ENCODE results near the gene TEAD2.

The TEAD2 gene

DNA sequence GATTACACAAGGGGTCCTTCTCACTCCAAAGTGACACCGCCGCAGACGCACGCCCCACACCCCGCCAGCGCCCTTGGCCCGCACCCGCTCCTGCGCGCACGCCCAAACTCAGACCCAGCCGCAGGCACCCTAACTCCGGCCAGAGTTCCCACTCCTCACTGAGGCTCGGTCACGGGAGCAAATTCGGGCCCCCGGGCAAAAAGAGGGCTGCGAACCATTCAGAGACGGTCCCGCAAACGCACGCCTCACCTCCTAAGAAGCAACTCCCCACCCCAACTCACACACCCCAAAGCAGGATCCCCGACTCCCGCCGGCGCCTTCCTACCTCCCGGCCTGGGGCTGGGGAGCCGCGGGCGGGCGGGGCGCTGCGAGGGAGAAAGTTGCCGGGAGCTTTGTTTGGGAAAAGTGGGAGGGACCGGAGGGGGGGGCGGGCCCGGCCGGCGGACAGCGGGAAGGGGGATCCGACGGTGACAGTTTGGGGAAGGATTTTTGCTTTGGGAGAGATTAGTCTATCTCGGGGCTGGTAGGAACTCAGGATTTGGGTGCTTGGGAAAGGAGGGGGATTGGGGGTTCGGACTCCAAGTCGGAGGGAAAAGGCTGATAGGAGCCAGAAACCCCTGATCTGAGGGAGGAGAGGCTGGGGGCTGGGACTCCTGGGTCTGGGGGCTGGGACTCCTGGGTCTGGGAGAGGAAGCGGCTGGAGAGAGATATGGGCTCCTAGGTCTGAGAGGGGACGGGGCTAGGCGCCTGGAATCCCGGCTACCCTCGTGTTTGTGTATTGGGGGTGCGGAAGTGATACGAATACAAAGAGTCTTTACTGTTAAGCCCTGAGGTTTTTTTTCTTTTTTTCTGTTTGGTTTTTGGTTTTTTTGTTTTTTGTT is at the start of gene TEAD2:
Gene TEAD2, minus strand, starts transcription at position 369 of the 881 bp plus-strand sequence. CDS start 2,341 bp downstream, outside the sequence.
- peak; percentile 73 for DNase-seq (ENCODE audit: low spot score)

- DNase-seq (ENCODE audit: low spot score): no peak
Observed at GRCh38 chr19:49411681-49412326, 49.6 kb upstream of the TEAD2 start.

- DNase-seq (ENCODE audit: low spot score): no peak
Observed at GRCh38 chr19:49409441-49410029, 47.3 kb upstream of the TEAD2 start.

- DNase-seq (ENCODE audit: low spot score): no peak
Observed at GRCh38 chr19:49408816-49409440, 46.7 kb upstream of the TEAD2 start.

GRCh38 chr19:49407482-49408015 is 45.3 kb upstream of the TEAD2 start:
- DNase-seq (ENCODE audit: low spot score): no peak

DNA sequence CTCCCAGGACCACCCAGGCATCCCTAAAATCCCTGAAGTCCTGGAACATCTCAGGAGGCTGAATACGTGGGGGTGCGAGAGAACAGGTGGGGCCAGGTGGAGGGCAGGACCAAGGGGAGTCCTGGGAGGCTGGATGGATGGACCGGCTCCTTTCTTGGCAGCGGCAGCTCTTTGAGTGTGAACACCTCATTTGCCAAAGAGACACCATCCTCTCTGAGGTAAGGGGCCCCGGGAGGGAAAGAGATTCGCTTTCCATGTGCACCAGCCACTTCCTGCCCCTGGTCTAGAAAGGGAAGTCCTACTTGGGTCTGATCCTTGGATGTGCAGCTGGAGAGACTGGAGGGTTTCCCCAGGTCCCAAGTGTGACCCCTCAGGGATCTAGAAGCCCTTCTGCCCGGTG is 44.9 kb upstream of the TEAD2 start:
- no peak for DNase-seq (ENCODE audit: low spot score)

- no peak for DNase-seq (ENCODE audit: low spot score)
Observed at GRCh38 chr19:49403404-49404187, 41.4 kb upstream of the TEAD2 start.

- DNase-seq (ENCODE audit: low spot score): no peak
Observed at GRCh38 chr19:49400029-49400428, 37.8 kb upstream of the TEAD2 start.

- no peak for DNase-seq (ENCODE audit: low spot score)
Observed at GRCh38 chr19:49398931-49399330, 36.7 kb upstream of the TEAD2 start.

GRCh38 chr19:49398001-49398615 is 35.9 kb upstream of the TEAD2 start:
- DNase-seq (ENCODE audit: low spot score): no peak

DNA sequence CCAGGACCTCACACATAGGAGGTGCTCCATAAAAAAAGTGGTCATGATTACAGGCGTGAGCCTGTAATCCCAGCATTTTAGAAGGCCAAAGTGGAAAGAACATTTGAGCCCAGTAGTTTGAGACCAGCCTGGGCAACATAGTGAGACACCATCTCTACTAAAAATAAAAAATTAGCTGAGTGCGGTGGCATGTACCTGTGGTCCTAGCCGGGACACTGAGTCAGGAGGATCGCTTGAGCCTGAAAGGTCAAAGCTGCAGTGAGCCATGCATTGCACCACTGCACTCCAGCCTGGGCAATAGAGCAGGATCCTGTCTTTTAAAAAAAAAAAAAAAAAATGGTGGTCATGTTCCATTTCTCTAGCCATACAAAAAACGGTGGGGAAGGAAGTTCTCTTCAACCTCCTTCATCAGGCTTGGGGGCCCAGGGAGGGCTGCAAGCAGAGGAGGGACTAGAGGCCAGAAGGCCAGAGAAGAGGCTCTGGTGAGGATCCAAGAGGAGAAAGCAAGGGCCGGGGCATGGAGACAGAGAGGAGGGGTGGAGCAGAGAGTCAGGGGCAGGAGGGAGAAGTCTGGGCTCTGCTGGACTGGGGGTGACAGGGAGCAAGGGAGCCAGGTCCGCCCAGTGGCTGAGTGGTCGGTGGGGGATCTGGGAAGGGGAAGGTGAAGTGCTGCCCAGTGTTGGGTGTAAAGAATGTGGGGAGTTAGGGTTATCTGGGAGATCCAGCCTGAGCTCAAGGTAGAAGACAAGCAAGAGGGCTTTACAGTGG is 34.7 kb upstream of the TEAD2 start:
- DNase-seq (ENCODE audit: low spot score): no peak

DNA sequence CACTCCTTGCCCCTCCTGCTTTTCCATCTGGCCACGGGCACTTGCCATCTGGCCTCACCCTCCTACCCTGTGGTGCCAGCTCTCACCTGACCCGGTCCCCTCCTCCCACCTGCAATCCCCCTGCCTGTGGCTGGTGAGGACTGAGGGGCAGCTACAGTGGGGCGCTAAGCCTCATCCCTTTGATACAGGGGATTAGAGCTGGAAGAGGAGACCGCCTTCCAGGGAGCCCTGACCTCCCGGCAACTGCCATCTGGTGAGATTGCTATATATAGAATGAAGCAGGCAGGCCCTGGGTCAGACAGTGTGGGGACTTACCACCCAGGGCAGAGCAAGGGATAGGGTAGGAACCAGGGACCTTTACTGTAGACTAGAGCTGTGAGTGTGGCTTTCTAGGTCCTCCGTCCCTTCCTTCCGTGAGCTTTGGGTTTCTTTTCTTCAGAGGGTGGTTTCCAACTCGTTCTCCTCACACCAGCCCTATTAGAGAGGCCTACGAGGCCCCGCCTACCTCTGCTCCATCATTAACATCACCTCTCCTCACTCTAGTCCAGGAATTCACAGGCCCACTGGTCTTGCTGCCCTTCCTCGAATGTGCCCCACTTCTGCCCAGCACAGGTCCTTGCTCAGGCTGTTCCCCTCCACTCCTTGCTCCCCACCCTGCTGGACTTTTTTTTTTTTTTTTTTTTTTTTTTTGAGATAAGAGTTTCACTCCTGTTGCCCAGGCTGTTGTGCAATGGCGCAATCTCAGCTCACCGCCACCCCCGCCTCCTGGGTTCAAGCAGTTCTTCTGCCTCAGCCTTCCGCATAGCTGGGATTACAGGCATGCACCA is 33.6 kb upstream of the TEAD2 start:
- peak; percentile 75 for DNase-seq (ENCODE audit: low spot score)

GRCh38 chr19:49393881-49394280 is 31.7 kb upstream of the TEAD2 start:
- peak; percentile 18 for DNase-seq (ENCODE audit: low spot score)

DNA sequence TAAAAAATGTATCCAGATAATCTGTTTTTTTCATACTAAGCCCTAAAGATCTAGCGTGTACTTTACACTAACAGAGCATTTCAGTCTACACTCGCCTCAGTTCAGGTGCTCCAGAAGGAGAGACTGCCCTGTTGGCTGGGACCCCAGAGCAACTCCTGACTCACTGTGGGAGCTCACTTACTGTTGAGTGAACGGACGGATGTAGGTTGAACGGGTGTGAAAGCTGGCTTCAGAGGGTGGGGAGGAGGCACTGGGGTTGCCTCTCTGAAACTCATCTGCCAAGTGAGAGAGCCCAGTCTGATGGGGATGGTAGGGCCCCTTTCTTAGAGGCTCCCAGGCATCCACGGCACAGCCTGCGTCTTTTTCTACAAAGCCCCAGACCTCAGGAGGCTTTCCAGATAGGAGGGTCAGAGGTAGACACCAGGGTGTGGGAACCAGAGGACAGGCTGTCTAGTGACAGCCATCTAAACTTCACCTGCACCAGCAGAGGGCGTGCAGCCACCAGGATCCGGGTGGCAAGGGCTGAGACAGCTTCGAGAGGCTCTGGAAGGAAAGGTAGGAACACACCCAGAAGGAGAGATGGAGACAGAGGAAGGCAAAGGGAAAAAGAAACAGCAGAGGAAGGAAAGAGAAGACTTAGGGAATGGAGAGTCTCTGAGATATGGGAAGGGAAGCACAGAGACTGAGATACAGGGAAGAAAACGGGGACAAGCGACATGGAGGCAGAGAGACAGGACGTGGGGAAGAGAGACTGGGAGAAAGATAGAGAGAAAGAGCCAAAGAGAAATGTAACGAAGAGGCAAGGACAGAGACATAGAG is 29.6 kb upstream of the TEAD2 start:
- DNase-seq (ENCODE audit: low spot score): peak; percentile 89

DNA sequence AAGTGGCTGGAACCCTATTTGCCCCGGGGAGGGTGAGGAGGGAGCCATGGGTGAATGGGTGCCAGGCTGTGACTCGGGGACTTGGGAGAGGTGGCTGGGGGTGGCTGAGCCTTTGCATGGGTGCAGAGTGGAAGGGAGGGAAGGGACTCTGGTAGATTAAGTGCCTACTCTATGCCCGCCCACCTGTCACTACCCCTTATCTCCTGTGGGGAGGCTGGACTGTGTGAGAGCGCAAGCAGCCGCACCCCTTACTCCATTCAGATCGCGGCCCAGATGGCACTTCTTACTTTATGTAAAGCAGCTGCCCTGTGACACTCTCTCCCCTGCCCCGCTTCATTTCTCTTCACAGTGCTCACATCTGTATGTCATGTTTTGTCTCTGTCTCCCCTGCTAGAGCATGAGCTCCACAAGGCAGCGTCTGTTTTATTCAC is 28.7 kb upstream of the TEAD2 start:
- DNase-seq (ENCODE audit: low spot score): no peak

GRCh38 chr19:49390131-49390928 is 28.1 kb upstream of the TEAD2 start:
- no peak for DNase-seq (ENCODE audit: low spot score)

GRCh38 chr19:49389406-49389805 is 27.2 kb upstream of the TEAD2 start:
- no peak for DNase-seq (ENCODE audit: low spot score)
